Measurements from ENCODE around the gene CPN1.
"Not testable (repeated sequence)": the region's sequence is repeated elsewhere in the genome, so short reads cannot be mapped to it uniquely, and the experiment has no call there.

Gene CPN1

GRCh38 chr10:100128951-100129350 is 47.3 kb upstream of the CPN1 start:
- Histone ChIP-seq H3K9me3 (ENCODE audit: insufficient read depth, low read depth, low read length) (no peaks in the 10 kb centered on the region), H3K4me1 (ENCODE audit: insufficient read depth, low read length, poor library complexity, severe bottlenecking) (no peaks in the 10 kb centered on the region), H3K4me3 (ENCODE audit: low read length, poor library complexity, severe bottlenecking) (no peak overlapping the region), H3K79me2 (ENCODE audit: insufficient read depth, low read length) (no peaks in the 10 kb centered on the region), H3K4me2 (ENCODE audit: low read depth, low read length, poor library complexity, severe bottlenecking) (no peak overlapping the region), H3K9me2 (replicated peaks; ENCODE audit: low read depth, low read length) (no peaks in the 10 kb centered on the region), H2AFZ (ENCODE audit: low read length) (no peak overlapping the region), H3K9ac (ENCODE audit: low read depth, low read length, poor library complexity, severe bottlenecking) (no peak overlapping the region), H4K20me1 (ENCODE audit: insufficient read depth, low read length, poor library complexity, severe bottlenecking) (no peaks in the 10 kb centered on the region), H3F3A (ENCODE audit: low read depth) (no peaks in the 10 kb centered on the region), H3K36me3 (ENCODE audit: insufficient read depth, low read length) (no peaks in the 10 kb centered on the region), H3K27me3 (ENCODE audit: insufficient read depth, low read length, poor library complexity, severe bottlenecking) (no peaks in the 10 kb centered on the region)
- no peak for TF ChIP-seq CTCF (conservative IDR thresholded peaks at IDR 0.05; ENCODE audit: low read length)
- TF ChIP-seq EZH2phosphoT487 (IDR thresholded peaks at IDR 0.05; ENCODE audit: borderline replicate concordance), result no peak

GRCh38 chr10:100125335-100125734 is 43.7 kb upstream of the CPN1 start:
- not testable (repeated sequence) for H3K9ac ChIP-seq (ENCODE audit: low read depth, low read length, poor library complexity, severe bottlenecking); H3K36me3 ChIP-seq (ENCODE audit: insufficient read depth, low read length); H3K9me3 ChIP-seq (ENCODE audit: insufficient read depth, low read depth, low read length); H4K20me1 ChIP-seq (ENCODE audit: insufficient read depth, low read length, poor library complexity, severe bottlenecking); H3K4me1 ChIP-seq (ENCODE audit: insufficient read depth, low read length, poor library complexity, severe bottlenecking); H3K79me2 ChIP-seq (ENCODE audit: insufficient read depth, low read length); H3K27me3 ChIP-seq (ENCODE audit: insufficient read depth, low read length, poor library complexity, severe bottlenecking); H2AFZ ChIP-seq (ENCODE audit: low read length); H3K4me3 ChIP-seq (ENCODE audit: low read length, poor library complexity, severe bottlenecking); H3K9me2 ChIP-seq (replicated peaks; ENCODE audit: low read depth, low read length); H3K4me2 ChIP-seq (ENCODE audit: low read depth, low read length, poor library complexity, severe bottlenecking); H3F3A ChIP-seq (ENCODE audit: low read depth)

GRCh38 chr10:100124097-100124496 is 42.4 kb upstream of the CPN1 start:
- TF ChIP-seq EZH2phosphoT487 (IDR thresholded peaks at IDR 0.05; ENCODE audit: borderline replicate concordance) (no peak), CTCF (conservative IDR thresholded peaks at IDR 0.05; ENCODE audit: low read length) (no peak)
- H2AFZ ChIP-seq (ENCODE audit: low read length), result peak overlapping the region; percentile 15; the same call in 1 of the 2 replicates

GRCh38 chr10:100122780-100123179 is 41.1 kb upstream of the CPN1 start:
- peaks cover 6% of the 10 kb centered on the region for H3K4me1 ChIP-seq (ENCODE audit: insufficient read depth, low read length, poor library complexity, severe bottlenecking)
- TF ChIP-seq EZH2phosphoT487 (IDR thresholded peaks at IDR 0.05; ENCODE audit: borderline replicate concordance) (no peak), CTCF (conservative IDR thresholded peaks at IDR 0.05; ENCODE audit: low read length) (no peak)
- no peaks in the 10 kb centered on the region for H3K79me2 ChIP-seq (ENCODE audit: insufficient read depth, low read length)
- H2AFZ ChIP-seq (ENCODE audit: low read length), result peak overlapping the region; percentile 77
- no peak overlapping the region for H3K9ac ChIP-seq (ENCODE audit: low read depth, low read length, poor library complexity, severe bottlenecking)
- peak overlapping the region; percentile 26 for H3K4me2 ChIP-seq (ENCODE audit: low read depth, low read length, poor library complexity, severe bottlenecking)
- H3F3A ChIP-seq (ENCODE audit: low read depth), result no peaks in the 10 kb centered on the region
- H3K27me3 ChIP-seq (ENCODE audit: insufficient read depth, low read length, poor library complexity, severe bottlenecking), result no peaks in the 10 kb centered on the region
- H3K4me3 ChIP-seq (ENCODE audit: low read length, poor library complexity, severe bottlenecking), result no peak overlapping the region
- H4K20me1 ChIP-seq (ENCODE audit: insufficient read depth, low read length, poor library complexity, severe bottlenecking), result no peaks in the 10 kb centered on the region
- no peaks in the 10 kb centered on the region for H3K36me3 ChIP-seq (ENCODE audit: insufficient read depth, low read length)
- no peaks in the 10 kb centered on the region for H3K9me2 ChIP-seq (replicated peaks; ENCODE audit: low read depth, low read length)
- H3K9me3 ChIP-seq (ENCODE audit: insufficient read depth, low read depth, low read length), result no peaks in the 10 kb centered on the region

More at GRCh38 chr10:100124097-100124496, 42.4 kb upstream of the CPN1 start:
- H3K9me3 ChIP-seq (ENCODE audit: insufficient read depth, low read depth, low read length), result no peaks in the 10 kb centered on the region
- H3K4me1 ChIP-seq (ENCODE audit: insufficient read depth, low read length, poor library complexity, severe bottlenecking), result peaks cover 6% of the 10 kb centered on the region
- no peak overlapping the region for H3K4me2 ChIP-seq (ENCODE audit: low read depth, low read length, poor library complexity, severe bottlenecking)
- no peaks in the 10 kb centered on the region for H4K20me1 ChIP-seq (ENCODE audit: insufficient read depth, low read length, poor library complexity, severe bottlenecking)
- no peaks in the 10 kb centered on the region for H3K79me2 ChIP-seq (ENCODE audit: insufficient read depth, low read length)
- no peak overlapping the region for H3K9ac ChIP-seq (ENCODE audit: low read depth, low read length, poor library complexity, severe bottlenecking)
- H3K9me2 ChIP-seq (replicated peaks; ENCODE audit: low read depth, low read length), result no peaks in the 10 kb centered on the region
- no peaks in the 10 kb centered on the region for H3K27me3 ChIP-seq (ENCODE audit: insufficient read depth, low read length, poor library complexity, severe bottlenecking)
- no peak overlapping the region for H3K4me3 ChIP-seq (ENCODE audit: low read length, poor library complexity, severe bottlenecking)
- H3F3A ChIP-seq (ENCODE audit: low read depth), result no peaks in the 10 kb centered on the region
- no peaks in the 10 kb centered on the region for H3K36me3 ChIP-seq (ENCODE audit: insufficient read depth, low read length)
